Upper lobe of left lung (tissue), 4 donors: ENCODE measurements around the gene CYB5A.

Experiments
- EP300 ChIP-seq, 4 donors: sonication (generic); formaldehyde crosslinking; IDR thresholded peaks; one replicate each; pipeline ENCODE4 v1.5.1; 2017; ENCODE audit warnings: antibody characterized with exemption in 4 of 4, control low read depth in 2 of 4
- POLR2A ChIP-seq, 4 donors: fragments of 450-650 bp; IDR thresholded peaks; one replicate each; pipeline ENCODE4 v1.5.1; 2016 to 2017; ENCODE audit warnings: antibody characterized with exemption in 4 of 4, mild to moderate bottlenecking in 2 of 4
- POLR2AphosphoS5 ChIP-seq, 2 donors: sonication (generic); formaldehyde crosslinking; IDR thresholded peaks; one replicate each; pipeline ENCODE4 v1.5.1; 2017; ENCODE audit warnings: antibody characterized with exemption in 2 of 2
- TF ChIP-seq, protein P1 (sequence below), 6 experiments: fragments of 450-650 bp in 4 of 6; fragments of 200-600 bp in 2 of 6; sonication (generic) in 2 of 6; IDR thresholded peaks; one replicate each; pipeline ENCODE4 v1.5.1; 2016 to 2019; ENCODE audit warnings: antibody characterized with exemption in 6 of 6

DNA sequence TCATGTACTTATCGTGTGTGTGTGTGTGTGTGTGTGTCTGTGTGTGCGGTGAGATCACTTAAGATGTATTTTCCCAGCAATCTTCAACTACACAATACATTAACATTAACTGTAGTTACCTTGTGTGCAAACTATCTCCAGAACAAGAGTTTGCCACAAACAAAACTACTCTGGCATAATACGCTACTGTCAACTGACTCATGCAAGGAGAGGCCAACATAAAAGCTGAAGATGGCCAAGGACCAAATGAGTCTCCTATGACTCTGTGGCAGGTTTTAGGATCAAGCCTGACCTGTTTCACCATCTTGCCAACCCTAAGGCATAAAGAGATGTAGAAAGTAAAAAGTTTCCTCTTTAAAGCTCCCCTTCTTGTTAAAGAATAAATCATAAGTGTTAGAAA lies 20.1 kb downstream of the CYB5A start:
- TF ChIP-seq, protein P1, sequence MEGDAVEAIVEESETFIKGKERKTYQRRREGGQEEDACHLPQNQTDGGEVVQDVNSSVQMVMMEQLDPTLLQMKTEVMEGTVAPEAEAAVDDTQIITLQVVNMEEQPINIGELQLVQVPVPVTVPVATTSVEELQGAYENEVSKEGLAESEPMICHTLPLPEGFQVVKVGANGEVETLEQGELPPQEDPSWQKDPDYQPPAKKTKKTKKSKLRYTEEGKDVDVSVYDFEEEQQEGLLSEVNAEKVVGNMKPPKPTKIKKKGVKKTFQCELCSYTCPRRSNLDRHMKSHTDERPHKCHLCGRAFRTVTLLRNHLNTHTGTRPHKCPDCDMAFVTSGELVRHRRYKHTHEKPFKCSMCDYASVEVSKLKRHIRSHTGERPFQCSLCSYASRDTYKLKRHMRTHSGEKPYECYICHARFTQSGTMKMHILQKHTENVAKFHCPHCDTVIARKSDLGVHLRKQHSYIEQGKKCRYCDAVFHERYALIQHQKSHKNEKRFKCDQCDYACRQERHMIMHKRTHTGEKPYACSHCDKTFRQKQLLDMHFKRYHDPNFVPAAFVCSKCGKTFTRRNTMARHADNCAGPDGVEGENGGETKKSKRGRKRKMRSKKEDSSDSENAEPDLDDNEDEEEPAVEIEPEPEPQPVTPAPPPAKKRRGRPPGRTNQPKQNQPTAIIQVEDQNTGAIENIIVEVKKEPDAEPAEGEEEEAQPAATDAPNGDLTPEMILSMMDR (IDR thresholded peaks at IDR 0.05) = no peak
- TF ChIP-seq POLR2A (IDR thresholded peaks at IDR 0.05) = no peak
- TF ChIP-seq EP300 (IDR thresholded peaks at IDR 0.05) = no peak
- no peak for TF ChIP-seq POLR2AphosphoS5 (IDR thresholded peaks at IDR 0.05)
